HG02885 (cell line): ENCODE results near the gene RUSC2.
"Not testable (repeated sequence)": the region's sequence is repeated elsewhere in the genome, so short reads cannot be mapped to it uniquely, and the experiment has no call there.

Experiments
- ATAC-seq: cut with Tn5 transposase; IDR thresholded peaks from one replicate; pipeline ENCODE4 v1.9.1; 2021; ENCODE audit warnings: mild to moderate bottlenecking; ENCODE audit not compliant: unreplicated experiment, poor library complexity

Gene RUSC2

GRCh38 chr9:35518981-35519679 lies 29.2 kb downstream of the RUSC2 start:
- ATAC-seq: no peak

GRCh38 chr9:35519692-35520363 lies 29.9 kb downstream of the RUSC2 start:
- no peak for ATAC-seq

- no peak for ATAC-seq
Observed at GRCh38 chr9:35520364-35520710, 30.4 kb downstream of the RUSC2 start.

- ATAC-seq: no peak
Observed at GRCh38 chr9:35521708-35522107, 31.8 kb downstream of the RUSC2 start.

- no peak for ATAC-seq
Observed at GRCh38 chr9:35522187-35522586, 32.3 kb downstream of the RUSC2 start.

GRCh38 chr9:35522700-35523099 lies 32.8 kb downstream of the RUSC2 start:
- ATAC-seq: no peak

- ATAC-seq: not testable (repeated sequence)
Observed at GRCh38 chr9:35523556-35523955, 33.6 kb downstream of the RUSC2 start.

GRCh38 chr9:35526087-35526801 lies 36.3 kb downstream of the RUSC2 start:
- no peak for ATAC-seq

- ATAC-seq: no peak
Observed at GRCh38 chr9:35529161-35529823, 39.4 kb downstream of the RUSC2 start.

- no peak for ATAC-seq
Observed at GRCh38 chr9:35533398-35533797, 43.5 kb downstream of the RUSC2 start.

- not testable (repeated sequence) for ATAC-seq
Observed at GRCh38 chr9:35534921-35535320, 45.0 kb downstream of the RUSC2 start.

- no peak for ATAC-seq
Observed at GRCh38 chr9:35537913-35538312, 48.0 kb downstream of the RUSC2 start.

- no peak for ATAC-seq
Observed at GRCh38 chr9:35538361-35539234, 48.7 kb downstream of the RUSC2 start.
